ENCODE data around the gene NPR1.

- TF ChIP-seq EZH2 (IDR thresholded peaks at IDR 0.05), result no peak
- no peak for TF ChIP-seq POLR2AphosphoS5 (IDR thresholded peaks at IDR 0.05; ENCODE audit: borderline replicate concordance, low read depth, low read length)
- no peak for TF ChIP-seq FOXP2 (optimal IDR thresholded peaks at IDR 0.05; ENCODE audit: control extremely low read depth, extremely low read length, insufficient read depth)
These were observed 48.1 kb upstream of the NPR1 start for GRCh38 chr1:153630384-153630783.

Measured in SK-N-MC (cell line).